WERI-Rb-1 (cell line): Measurements from ENCODE around the gene MLIP.

ENCODE experiments used
- DNase-seq: peaks from one replicate; pipeline ENCODE4 v3.0.0-alpha.2; 2020
- H3K27ac ChIP-seq: fragments of 250-450 bp; sonication (Bioruptor Pico); 2 replicates; pipeline ENCODE4 v1.5.1; 2020; ENCODE audit warnings: mild to moderate bottlenecking, moderate library complexity
- H3K27me3 ChIP-seq: fragments of 250-450 bp; sonication (Bioruptor Pico); 2 replicates; pipeline ENCODE4 v1.5.1; 2021; ENCODE audit warnings: mild to moderate bottlenecking, low read depth, moderate library complexity; ENCODE audit not compliant: insufficient read depth, severe bottlenecking
- H3K36me3 ChIP-seq: fragments of 250-450 bp; sonication (Bioruptor Pico); 2 replicates; pipeline ENCODE4 v1.5.1; 2020; ENCODE audit warnings: mild to moderate bottlenecking, moderate library complexity
- H3K4me3 ChIP-seq: 2 replicates; pipeline ENCODE4 v1.5.1; 2011; ENCODE audit warnings: low read depth, mild to moderate bottlenecking, control low read depth, low read length
- H3K9me3 ChIP-seq: fragments of 250-450 bp; sonication (Bioruptor Pico); 2 replicates; pipeline ENCODE4 v1.5.1; 2021; ENCODE audit warnings: mild to moderate bottlenecking, moderate library complexity; ENCODE audit not compliant: severe bottlenecking
- CTCF ChIP-seq: IDR thresholded peaks from 2 replicates; pipeline ENCODE4 v1.5.1; 2011; ENCODE audit warnings: low read depth, mild to moderate bottlenecking, control low read depth, inconsistent platforms, low read length

MLIP gene

GRCh38 chr6:54274383-54274782 lies 163.1 kb downstream of the MLIP start:
- H3K27ac ChIP-seq = no peak overlapping the region
- TF ChIP-seq CTCF = no peak

DNA sequence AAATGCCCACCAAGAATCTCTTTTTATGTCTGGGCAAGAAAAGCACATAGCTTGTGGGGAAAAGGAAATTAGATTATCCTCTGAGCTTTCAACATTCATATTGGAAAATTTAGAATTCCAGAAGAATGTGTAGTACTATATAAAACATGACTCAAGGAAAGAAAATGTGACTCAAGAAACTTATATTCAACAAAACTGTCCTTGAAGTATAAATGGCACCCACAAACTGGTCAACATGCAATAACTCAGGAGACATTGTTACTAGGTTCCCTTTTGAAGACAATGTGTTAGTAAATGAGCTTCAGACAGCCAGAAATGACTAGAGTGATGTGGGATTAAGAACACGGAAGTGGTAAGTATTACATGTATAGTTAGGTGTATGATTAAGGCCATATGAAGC lies 170.9 kb downstream of the MLIP start:
- H3K27ac ChIP-seq = no peak overlapping the region
- H3K4me3 ChIP-seq = no peak overlapping the region
- H3K27me3 ChIP-seq = peaks cover 13% of the 10 kb centered on the region
- DNase-seq = no peak
- no peak for TF ChIP-seq CTCF
- no peaks in the 10 kb centered on the region for H3K36me3 ChIP-seq
- no peaks in the 10 kb centered on the region for H3K9me3 ChIP-seq

More at GRCh38 chr6:54274383-54274782, 163.1 kb downstream of the MLIP start:
- Histone ChIP-seq H3K27me3 (peaks cover 32% of the 10 kb centered on the region), H3K9me3 (no peaks in the 10 kb centered on the region), H3K36me3 (no peaks in the 10 kb centered on the region), H3K4me3 (no peak overlapping the region)
- no peak for DNase-seq

- no peak overlapping the region for H3K27ac ChIP-seq
- H3K4me3 ChIP-seq = no peak overlapping the region
- peaks cover 13% of the 10 kb centered on the region for H3K27me3 ChIP-seq
- H3K36me3 ChIP-seq = no peaks in the 10 kb centered on the region
- DNase-seq = no peak
- H3K9me3 ChIP-seq = no peaks in the 10 kb centered on the region
- TF ChIP-seq CTCF = no peak
Measured at GRCh38 chr6:54284161-54284860, 173.1 kb downstream of the MLIP start.

DNA sequence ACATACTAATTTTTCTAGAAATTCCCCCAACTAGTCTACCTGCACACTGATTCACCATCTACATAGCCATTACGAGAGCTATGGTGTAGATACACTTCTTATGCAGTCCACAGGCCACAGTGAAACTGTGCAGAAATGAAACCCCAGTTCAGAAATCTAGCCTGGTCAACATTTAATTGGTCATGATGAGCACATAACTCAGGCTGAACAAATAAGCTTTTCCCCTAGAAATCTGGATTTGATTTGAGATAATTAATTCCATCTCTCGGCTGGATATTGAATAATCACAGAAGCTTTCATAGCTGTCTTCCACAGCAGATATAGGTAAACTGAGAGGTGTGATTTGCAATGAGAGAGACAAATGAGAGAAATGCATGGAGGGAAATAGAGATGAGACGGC lies 174.4 kb downstream of the MLIP start:
- Histone ChIP-seq H3K4me3 (no peak overlapping the region), H3K27me3 (peaks cover 18% of the 10 kb centered on the region), H3K36me3 (no peaks in the 10 kb centered on the region), H3K9me3 (no peaks in the 10 kb centered on the region), H3K27ac (no peak overlapping the region)
- no peak for TF ChIP-seq CTCF
- no peak for DNase-seq

DNA sequence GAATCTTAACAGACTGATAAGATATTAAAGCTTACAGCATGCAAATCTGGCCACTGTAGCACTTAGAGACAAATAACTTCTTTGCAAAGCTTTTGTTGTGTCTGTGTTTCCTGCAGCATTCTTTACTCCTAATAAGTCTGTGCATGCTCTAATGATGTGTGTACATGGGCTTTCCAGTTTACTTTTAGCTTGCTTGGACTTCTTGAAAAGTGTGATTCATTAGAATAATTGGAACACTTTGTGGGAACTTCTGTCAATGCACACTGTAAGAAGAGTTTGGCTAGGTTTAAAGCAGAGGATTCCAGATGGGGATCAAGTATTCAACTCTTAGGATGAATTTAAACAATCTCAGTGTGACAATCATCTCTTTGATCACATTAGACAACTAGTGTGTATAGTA lies 174.9 kb downstream of the MLIP start:
- Histone ChIP-seq H3K27me3 (peaks cover 21% of the 10 kb centered on the region), H3K36me3 (no peaks in the 10 kb centered on the region), H3K4me3 (no peak overlapping the region), H3K27ac (no peak overlapping the region), H3K9me3 (no peaks in the 10 kb centered on the region)
- TF ChIP-seq CTCF = no peak
- no peak for DNase-seq

DNA sequence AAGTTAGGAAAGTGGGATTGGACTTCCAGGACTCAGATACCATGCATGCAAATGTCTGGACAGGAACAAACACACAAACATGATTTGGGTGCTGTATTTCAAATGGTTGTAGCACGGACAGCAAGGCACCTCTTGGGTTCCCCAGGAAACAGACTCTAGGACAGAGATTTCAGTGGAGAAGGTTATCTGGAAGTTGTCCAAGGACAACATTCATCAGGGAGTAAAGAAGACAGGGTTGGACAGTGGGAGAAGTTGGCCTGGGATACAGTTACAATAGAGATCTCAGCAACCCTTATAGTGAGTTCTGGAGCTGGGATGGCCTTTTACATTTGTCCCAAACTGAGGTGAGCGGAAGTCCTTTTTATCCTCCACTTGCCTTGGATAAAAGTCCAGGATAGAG lies 177.2 kb downstream of the MLIP start:
- no peaks in the 10 kb centered on the region for H3K9me3 ChIP-seq
- peaks cover 28% of the 10 kb centered on the region for H3K27me3 ChIP-seq
- H3K4me3 ChIP-seq = no peak overlapping the region
- no peak for DNase-seq
- TF ChIP-seq CTCF = no peak
- H3K36me3 ChIP-seq = no peaks in the 10 kb centered on the region
- H3K27ac ChIP-seq = no peak overlapping the region
